Measurements from ENCODE around the gene ZCCHC8.

DNA sequence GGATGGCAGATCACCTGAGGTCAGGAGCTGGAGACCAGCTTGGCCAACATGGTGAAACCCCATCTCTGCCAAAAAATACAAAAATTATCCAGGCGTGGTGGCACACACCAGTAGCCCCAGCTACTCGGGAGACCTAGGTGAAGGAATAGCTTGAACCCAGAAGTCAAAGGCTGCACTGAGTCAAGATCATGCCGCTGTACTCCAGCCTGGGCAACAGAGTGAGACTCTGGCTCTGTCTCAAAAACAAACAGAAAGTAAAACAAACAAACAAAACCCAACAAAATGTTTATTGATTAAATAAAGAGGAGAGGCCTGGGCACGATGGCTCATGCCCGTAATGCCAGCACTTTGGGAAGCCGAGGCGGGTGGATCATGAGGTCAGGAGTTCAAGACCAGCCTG is 5.5 kb downstream of the ZCCHC8 start:
- TF ChIP-seq POLR2A (IDR thresholded peaks at IDR 0.05), result no peak
- TF ChIP-seq, protein P1, sequence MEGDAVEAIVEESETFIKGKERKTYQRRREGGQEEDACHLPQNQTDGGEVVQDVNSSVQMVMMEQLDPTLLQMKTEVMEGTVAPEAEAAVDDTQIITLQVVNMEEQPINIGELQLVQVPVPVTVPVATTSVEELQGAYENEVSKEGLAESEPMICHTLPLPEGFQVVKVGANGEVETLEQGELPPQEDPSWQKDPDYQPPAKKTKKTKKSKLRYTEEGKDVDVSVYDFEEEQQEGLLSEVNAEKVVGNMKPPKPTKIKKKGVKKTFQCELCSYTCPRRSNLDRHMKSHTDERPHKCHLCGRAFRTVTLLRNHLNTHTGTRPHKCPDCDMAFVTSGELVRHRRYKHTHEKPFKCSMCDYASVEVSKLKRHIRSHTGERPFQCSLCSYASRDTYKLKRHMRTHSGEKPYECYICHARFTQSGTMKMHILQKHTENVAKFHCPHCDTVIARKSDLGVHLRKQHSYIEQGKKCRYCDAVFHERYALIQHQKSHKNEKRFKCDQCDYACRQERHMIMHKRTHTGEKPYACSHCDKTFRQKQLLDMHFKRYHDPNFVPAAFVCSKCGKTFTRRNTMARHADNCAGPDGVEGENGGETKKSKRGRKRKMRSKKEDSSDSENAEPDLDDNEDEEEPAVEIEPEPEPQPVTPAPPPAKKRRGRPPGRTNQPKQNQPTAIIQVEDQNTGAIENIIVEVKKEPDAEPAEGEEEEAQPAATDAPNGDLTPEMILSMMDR (IDR thresholded peaks at IDR 0.05), result no peak

Data from esophagus squamous epithelium (tissue), 4 donors.